ENCODE measurements around the gene PITX1. TPM values are rescaled to one million over a fixed set of nuclear protein-coding genes. Genes with fewer than 3 reads are reported as not detected.
"Not testable (repeated sequence)": the region's sequence is repeated elsewhere in the genome, so short reads cannot be mapped to it uniquely, and the experiment has no call there.

Gene PITX1
- total RNA-seq, 4 donors from 2014 or later = 0.13 to 0.44 TPM; not detected in 2

GRCh38 chr5:134997015-134997414 lies 37.0 kb downstream of the PITX1 start:
- no peaks in the 10 kb centered on the region for H3K27me3 ChIP-seq
- H3K4me3 ChIP-seq (replicated peaks in 1 of 3) = no peak overlapping the region
- WGBS, 2 donors = 76 to 82% methylated on average over 10 to 11 of the region's 11 CpGs
- no peaks in the 10 kb centered on the region for H3K36me3 ChIP-seq
- no peak for DNase-seq
- no peak overlapping the region for H3K27ac ChIP-seq
- intact Hi-C loops (cut with DNase I) = no loop called here
- TF ChIP-seq POLR2A (IDR thresholded peaks at IDR 0.05) (no peak), CTCF (IDR thresholded peaks at IDR 0.05) (no peak)
- H3K9me3 ChIP-seq = no peaks in the 10 kb centered on the region
- H3K4me1 ChIP-seq = no peaks in the 10 kb centered on the region

- WGBS, 2 donors = 83 to 91% methylated on average over 7 to 8 of the region's 8 CpGs
- TF ChIP-seq POLR2A (IDR thresholded peaks at IDR 0.05) = no peak
- no peak for TF ChIP-seq CTCF (IDR thresholded peaks at IDR 0.05)
- no peak overlapping the region for H3K4me3 ChIP-seq (replicated peaks in 1 of 3)
- no peak overlapping the region for H3K27ac ChIP-seq
- H3K36me3 ChIP-seq = no peaks in the 10 kb centered on the region
- H3K4me1 ChIP-seq = no peaks in the 10 kb centered on the region
- intact Hi-C loops (cut with DNase I) = no loop called here
- no peaks in the 10 kb centered on the region for H3K27me3 ChIP-seq
- no peaks in the 10 kb centered on the region for H3K9me3 ChIP-seq
- DNase-seq = no peak
Observed at GRCh38 chr5:134995850-134996402, 38.1 kb downstream of the PITX1 start.

GRCh38 chr5:134994560-134995156 lies 39.4 kb downstream of the PITX1 start:
- no peaks in the 10 kb centered on the region for H3K4me1 ChIP-seq
- no peak for DNase-seq
- H3K9me3 ChIP-seq = no peaks in the 10 kb centered on the region
- H3K36me3 ChIP-seq = no peaks in the 10 kb centered on the region
- no peaks in the 10 kb centered on the region for H3K27me3 ChIP-seq
- intact Hi-C loops (cut with DNase I) = no loop called here
- no peak overlapping the region for H3K27ac ChIP-seq
- WGBS, 2 donors = 68 to 70% methylated on average over 2 of the region's 2 CpGs
- H3K4me3 ChIP-seq (replicated peaks in 1 of 3) = no peak overlapping the region
- TF ChIP-seq POLR2A (IDR thresholded peaks at IDR 0.05) = no peak
- TF ChIP-seq CTCF (IDR thresholded peaks at IDR 0.05) = no peak

- no peak overlapping the region for H3K4me3 ChIP-seq (replicated peaks in 1 of 3)
- H3K36me3 ChIP-seq = no peaks in the 10 kb centered on the region
- H3K27ac ChIP-seq = no peak overlapping the region
- no peaks in the 10 kb centered on the region for H3K27me3 ChIP-seq
- 95 to 96% methylated on average over 2 of the region's 2 CpGs for WGBS, 2 donors
- no peak for DNase-seq
- H3K9me3 ChIP-seq = no peaks in the 10 kb centered on the region
- intact Hi-C loops (cut with DNase I) = no loop called here
- no peaks in the 10 kb centered on the region for H3K4me1 ChIP-seq
- TF ChIP-seq POLR2A (IDR thresholded peaks at IDR 0.05) (no peak), CTCF (IDR thresholded peaks at IDR 0.05) (no peak)
Observed at GRCh38 chr5:134993161-134993560, 40.9 kb downstream of the PITX1 start.

GRCh38 chr5:134992148-134992547 lies 41.9 kb downstream of the PITX1 start:
- Histone ChIP-seq H3K27ac (no peak overlapping the region), H3K36me3 (no peaks in the 10 kb centered on the region), H3K4me1 (no peaks in the 10 kb centered on the region), H3K27me3 (no peaks in the 10 kb centered on the region), H3K9me3 (no peaks in the 10 kb centered on the region), H3K4me3 (replicated peaks in 1 of 3) (no peak overlapping the region)
- DNase-seq = no peak
- TF ChIP-seq POLR2A (IDR thresholded peaks at IDR 0.05) = no peak
- no peak for TF ChIP-seq CTCF (IDR thresholded peaks at IDR 0.05)
- WGBS, 2 donors = 94% methylated on average over 5 of the region's 5 CpGs
- intact Hi-C loops (cut with DNase I) = no loop called here

GRCh38 chr5:134990183-134990582 lies 43.8 kb downstream of the PITX1 start:
- 67 to 71% methylated on average over 5 of the region's 5 CpGs for WGBS, 2 donors
- H3K4me1 ChIP-seq; H3K4me3 ChIP-seq (replicated peaks in 1 of 3); intact Hi-C loops (cut with DNase I); H3K36me3 ChIP-seq; H3K27me3 ChIP-seq; DNase-seq; H3K27ac ChIP-seq; H3K9me3 ChIP-seq: not testable (repeated sequence)
